NCI-H187 treated with DMSO at 0.1 percent for 48 hours (cell line): ENCODE data around the gene ZNF267.
"Not testable (repeated sequence)": the region's sequence is repeated elsewhere in the genome, so short reads cannot be mapped to it uniquely, and the experiment has no call there.

ENCODE experiments used
- DNase-seq: peaks from one replicate; lab custom pipeline; 2025; lab: John Stamatoyannopoulos, UW

ZNF267 gene

DNA sequence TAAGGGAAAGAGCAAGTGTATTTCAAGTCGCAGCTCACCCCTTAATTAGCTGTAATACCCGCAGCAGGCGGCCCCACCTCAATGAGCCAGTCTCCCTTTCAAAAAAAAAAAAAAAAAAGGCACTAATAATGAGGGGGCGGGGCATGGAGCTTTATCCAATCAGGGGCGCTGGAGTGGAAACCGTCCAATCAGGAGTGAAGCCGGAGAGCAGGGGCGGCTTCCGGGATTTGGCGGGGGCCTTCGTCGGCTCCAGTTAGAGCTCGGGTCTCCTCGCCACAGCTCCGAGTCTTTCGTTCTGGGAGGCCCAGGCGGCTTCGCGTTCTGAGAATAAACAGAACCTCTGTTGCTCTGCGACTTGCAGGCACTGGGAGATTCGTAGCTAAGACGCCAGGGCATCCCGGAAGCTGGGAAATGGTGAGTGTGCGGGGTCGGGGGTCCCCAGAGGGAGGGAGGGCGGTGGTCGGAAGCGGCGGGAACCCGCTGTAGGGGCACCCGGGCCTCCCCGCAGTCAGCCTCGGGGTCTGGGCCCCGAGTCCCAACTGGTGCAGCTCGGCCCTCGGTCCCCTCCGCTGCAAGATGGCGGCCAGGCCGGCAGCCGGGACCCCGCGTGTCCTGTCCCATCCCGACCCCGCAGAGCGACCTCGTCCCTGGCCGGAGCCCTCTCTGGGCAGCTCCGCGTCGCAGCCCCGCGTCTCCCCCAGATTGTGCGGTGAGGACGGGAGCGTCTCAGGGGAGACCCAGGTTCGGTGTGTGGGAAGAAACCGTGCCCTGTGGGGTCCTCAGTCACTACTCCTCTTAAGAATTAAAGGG, at the start of gene ZNF267:
Gene ZNF267 (plus strand): TSS at position 252 of the 810 bp plus-strand sequence. CDS start 160 bp downstream, at position 412.
- no peak for DNase-seq

DNA sequence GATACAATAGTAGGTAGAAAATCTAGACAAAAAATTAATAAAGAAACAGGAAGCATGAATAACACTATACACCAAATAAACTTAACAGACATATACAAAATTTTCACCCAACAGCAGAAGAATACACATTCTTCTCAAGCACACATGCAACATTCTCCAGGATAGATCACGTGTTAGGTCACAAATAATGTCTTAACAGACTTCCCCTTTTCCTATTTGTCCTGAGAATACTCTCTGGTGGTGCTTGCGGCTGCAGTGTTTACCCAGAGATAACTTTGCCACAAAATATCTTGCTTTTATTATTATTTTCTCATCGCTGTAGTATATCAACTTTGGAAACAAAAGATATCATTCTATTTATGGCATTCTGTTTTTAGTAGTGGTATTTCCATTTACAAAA, 40.6 kb upstream of the ZNF267 start:
- DNase-seq = no peak

DNA sequence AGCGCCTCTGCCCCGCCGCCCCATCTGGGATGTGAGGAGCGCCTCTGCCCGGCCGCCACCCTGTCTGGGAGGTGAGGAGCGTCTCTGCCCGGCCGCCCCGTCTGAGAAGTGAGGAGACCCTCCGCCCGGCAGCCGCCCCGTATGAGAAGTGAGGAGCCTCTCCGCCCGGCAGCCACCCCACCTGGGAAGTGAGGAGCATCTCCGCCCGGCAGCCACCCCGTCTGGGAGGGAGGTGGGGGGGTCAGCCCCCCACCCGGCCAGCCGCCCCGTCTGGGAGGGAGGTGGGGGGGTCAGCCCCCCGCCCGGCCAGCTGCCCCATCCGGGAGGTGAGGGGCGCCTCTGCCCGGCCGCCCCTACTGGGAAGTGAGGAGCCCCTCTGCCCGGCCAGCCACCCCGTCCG, 37.2 kb upstream of the ZNF267 start:
- DNase-seq = not testable (repeated sequence)

DNA sequence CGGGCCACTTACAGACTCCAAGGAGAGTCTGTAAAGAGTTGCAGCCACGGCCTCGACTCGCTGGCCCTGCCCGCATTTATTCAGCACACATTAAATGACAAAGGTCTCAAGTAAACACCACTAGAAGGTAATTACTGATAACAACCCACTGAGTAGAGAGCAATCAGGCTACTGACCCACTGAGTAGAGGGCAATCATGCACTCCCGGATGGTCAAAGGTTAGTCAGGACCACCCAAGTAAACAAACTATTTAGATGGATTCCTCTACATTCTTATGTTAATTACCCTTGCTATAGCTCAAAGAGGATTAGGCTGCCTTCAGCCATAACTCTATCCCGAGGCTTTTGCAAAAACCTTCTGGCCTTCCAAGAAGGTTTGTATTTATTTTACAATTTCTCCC, 30.7 kb upstream of the ZNF267 start:
- DNase-seq = no peak

DNA sequence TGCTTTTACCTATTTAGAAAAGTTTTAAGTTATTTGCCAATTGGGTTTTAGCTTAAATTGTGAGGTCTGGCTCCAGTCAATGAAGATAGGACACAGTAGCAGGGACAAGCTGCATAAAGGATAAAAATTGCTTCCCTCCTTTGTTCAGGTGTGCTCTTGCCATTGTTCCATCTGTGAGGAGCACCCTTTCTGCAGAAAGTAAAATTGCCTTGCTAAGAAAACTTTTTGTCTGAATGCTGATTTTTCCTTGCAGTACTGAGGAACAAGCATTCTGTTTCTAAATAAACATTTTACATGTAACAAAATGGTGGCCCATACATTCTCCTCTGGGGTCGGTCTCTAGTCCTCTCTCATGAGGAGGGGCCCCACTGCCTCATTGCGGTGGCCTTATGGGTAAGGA, 25.0 kb upstream of the ZNF267 start:
- DNase-seq = not testable (repeated sequence)

DNA sequence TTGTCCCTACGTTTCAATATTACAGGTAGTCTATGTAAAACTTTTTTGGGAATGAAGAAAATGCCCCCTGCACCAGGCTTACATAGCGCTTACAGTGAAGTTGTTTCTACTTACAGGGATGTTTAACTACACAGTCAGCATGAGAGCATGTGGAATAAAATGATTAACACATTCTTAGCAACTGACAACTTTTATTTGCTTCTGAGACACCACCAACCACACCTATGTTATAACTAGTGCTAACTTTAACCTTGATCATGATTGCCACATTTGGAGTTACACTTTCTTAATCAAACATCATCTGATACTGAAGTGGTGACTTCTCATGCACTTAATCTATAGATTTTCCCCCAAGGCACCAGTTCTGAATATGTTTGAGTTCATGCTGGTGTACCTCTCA, 20.3 kb upstream of the ZNF267 start:
- DNase-seq = no peak

DNA sequence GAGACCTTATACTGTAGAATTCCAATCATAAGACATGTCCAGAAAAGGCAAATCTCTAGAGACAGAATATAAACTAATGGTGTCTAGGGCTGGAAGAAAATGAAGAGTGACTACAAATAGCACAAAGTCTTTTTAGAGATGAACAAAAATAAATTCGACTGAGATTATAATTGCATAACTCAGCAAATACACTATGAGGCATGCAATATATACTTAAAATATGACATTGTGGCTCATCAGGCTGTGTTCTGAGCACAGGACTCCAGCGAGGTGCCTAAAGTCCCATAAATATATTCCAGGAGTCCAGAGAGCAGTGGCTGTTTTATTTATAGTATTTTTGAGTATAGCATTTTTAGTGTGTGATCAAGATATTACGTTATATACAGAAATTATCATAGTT, 13.1 kb upstream of the ZNF267 start:
- DNase-seq = no peak

DNA sequence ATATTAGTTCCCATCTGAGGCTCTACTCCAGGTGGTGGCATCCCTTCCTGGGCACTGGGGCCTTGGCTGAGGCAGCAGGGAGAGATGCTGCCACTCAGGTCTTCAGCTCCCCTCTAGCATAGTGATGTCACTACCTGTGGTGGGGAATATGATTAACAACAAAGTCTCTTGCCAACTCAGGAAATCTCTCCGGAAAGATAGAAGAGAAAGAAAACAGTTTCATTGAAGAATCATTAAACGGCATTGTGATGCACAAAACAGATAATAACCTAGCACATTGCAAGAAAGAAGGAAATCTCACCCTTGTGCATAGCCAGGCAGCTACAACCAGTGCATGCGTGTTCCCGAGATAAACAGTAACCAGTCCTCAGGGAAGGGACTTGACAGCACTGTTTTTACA, 12.2 kb upstream of the ZNF267 start:
- DNase-seq = no peak

DNA sequence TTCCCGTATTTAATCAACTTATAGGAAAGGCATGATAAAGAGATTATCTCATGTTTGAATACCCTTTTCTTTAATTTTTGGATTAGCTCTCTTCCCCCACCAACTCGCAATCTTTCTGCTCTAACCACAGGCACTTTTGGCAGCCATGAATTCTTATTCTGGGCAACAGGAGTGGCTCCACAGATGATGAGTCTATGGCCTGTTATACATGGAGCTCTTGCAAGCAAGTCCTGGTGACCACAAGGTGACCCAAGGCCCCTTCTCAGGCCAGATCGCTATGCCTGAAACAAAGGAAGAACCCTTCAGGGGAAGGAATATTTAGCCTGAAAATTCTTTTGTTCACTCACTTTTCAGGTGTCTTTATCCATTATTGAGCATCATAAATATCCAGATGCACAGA, 10.8 kb upstream of the ZNF267 start:
- DNase-seq = no peak

DNA sequence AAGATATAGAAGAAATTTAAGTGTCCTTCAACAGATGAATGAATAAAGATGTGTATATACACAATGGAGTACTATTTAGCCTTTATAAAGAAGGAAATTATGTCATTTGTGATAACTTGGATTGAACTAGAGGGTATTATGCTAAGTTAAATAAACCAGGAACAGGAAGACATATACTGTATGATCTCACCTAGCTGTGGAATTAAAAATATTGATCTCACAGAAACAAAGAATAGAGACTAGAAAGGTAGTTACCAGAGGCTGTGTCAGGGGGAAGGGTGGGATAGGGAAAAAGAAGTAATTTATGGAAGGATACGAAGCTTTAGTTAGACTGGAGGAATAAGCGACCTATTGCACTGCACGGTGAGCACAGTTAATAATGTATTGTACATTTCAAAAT, 5.4 kb upstream of the ZNF267 start:
- no peak for DNase-seq

DNA sequence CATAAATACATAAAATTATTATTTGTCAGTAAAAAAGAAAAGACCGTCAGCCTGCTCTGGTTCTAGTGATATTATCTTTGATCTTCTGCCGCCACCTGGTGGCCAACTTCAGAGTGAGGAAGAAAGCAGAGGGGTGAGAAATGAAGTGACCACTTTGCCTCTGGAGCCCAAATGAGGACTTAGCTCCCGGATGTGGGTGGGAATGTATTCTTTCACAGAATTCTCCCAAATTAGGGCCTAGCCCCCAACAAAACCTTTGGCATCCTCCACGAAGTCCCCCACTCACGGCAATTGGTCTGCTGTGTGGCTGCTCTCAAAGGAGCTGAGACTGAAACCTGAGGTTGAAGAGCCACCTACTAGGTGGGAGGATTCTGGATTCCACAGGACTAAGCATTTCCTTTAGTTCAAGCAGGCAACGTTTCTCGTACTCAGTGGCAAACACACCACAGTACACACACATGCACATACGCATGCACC, 4.9 kb upstream of the ZNF267 start:
- DNase-seq = no peak

DNA sequence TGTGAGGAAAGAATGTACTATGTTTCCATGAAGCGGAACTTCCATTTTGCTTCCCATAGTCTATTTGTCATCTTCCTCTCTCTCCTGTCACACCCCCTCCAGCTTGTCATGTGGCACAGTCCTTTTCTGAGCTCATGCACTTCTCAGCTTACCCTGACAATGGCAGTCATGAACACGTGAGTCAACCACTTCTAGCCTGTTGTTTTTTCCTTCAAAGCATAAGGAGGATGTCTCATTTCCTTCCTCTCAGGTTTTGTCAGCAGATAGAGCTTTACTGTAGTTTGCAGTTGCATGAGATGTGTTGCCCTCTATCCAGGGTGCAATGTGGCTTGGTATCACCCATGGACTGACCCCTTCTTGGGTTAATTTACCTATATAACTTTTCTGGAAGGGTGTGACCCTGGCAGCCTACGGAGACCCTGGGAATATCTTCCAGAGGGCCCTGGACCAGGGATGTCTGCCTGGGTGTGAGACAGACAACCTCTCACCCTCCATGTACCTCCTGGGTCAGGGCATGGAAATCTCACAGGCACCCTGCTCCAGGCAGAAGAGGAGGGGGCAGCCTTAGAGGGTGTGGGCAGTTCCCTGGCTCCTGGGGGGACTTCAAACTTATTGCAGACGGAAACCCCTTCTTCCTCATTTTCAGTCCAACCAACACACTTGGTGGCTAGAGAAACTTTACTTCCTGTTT, 4.0 kb upstream of the ZNF267 start:
- DNase-seq = no peak

DNA sequence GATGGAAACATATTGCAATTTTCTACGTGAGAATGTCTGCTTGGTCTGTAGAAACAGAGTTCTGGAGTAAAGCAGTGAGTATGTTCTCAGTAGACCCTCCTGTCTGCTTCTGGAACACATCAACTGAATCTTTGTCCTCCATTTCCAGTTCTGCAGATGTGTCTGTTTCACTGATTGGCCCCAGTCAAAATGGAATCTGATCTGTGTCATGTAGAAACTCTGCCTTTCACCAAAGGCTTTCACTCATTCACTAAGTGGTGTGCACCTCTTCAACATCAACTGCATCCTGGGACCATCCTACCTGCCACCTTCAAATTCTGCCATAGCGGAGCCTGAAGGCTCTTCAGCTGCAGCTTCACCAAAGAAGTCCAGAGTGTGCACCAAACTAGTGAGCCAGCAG, 2.8 kb upstream of the ZNF267 start:
- no peak for DNase-seq

DNA sequence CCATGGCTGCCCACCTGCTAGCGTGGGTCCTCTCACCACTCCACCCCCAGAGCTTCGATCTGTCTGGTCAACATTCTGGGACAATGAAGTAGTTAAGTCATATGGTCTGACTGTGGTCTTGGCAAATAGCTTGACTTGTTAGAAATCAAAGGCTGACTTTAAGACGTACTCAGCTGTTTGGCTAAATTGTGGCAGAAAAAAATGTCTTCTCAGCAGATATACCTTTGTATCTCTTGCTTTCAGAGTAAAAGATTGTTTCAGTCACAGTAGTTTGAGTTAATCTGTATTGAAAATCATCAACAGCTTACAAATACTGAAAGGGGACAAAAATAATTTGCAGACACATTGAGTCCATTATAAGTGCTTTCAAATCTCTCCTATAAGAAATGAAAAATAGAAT, 2.1 kb upstream of the ZNF267 start:
- DNase-seq = no peak

DNA sequence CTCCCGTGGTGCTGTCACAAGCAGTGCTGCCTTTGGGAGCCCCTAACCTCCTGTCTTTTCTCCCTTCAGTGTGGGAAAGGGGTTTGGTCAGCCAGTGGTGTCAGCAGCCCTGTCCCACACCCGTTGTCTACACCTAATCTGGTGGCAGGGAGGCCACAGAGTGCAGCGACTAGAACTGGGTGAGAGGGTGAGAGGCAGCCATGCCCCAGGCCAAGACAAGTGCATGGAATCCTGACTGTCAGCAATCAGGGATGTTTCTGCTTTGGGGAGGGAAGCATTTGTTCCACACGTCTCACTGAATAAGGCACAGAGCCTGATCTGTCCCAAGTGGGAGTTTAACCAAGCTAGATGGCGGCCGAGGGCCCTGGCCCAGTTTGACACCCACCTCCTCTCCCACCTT, 1.4 kb upstream of the ZNF267 start:
- DNase-seq = no peak

DNA sequence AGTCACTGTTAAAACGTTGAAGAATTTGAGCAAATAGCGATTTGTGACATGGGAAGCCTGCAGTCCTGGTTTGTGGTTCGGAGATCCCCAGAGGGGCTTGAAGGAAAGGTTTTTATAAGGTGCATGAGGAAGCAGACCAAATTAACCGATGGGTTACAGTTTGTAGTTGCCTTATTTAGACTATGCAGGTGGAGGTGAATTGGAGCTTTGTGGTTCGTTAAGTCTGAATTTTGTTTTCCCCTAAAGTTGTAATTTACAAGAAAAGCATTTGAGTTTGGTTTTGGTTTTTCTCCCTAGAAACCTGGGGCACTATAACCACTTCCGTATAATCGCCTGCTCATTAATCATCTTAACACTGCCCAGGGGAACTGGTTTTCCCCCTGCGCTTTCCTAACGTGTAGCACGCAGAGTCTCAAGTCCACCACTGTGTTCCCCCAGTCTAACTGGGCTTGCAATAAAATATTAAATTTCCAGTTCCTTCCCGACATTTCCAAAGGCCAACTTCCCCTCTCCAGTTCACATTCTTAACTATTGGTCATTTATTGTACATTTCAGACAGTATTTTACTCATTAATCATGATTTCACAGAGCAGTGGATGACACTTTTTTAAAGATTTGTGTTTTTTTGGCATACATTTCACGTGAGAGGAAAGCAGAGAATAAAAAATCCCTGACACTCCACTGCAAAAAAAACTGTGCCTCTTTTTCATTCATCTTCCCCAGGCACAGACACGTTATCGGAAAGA, 932 bp downstream of the ZNF267 start:
- no peak for DNase-seq

DNA sequence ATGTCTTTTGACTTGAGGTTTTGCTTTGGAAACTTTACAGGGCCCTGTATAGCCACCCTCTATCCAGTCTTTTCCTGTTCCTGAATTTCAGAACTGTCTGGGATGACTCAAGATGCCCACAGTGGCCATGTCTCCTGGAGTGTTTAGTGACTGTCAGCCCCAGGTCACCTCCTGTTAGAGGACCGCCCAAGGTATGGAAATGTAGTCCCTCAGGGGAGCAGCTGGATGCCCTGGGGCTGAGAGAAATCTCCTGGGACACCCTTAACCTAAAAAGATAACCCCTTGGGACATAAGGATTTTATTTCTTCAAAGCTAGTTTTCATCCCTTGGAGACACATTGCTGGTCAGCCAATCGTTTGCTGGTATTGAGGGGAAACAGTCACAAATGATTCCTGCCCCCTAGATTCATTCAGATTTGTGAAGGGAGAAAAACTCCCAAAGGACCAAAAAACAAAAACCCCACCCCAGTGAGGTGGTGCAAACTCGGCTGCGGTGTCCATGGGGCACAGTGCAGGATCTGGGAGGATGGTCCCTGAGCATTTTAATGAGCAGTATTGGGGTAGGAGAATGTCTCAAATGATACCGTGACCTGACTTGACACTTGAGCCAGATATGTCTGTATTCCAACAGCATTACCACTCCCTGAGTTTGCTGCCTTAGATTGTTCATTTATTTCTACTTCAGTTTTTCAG, 1.7 kb downstream of the ZNF267 start:
- DNase-seq = no peak

DNA sequence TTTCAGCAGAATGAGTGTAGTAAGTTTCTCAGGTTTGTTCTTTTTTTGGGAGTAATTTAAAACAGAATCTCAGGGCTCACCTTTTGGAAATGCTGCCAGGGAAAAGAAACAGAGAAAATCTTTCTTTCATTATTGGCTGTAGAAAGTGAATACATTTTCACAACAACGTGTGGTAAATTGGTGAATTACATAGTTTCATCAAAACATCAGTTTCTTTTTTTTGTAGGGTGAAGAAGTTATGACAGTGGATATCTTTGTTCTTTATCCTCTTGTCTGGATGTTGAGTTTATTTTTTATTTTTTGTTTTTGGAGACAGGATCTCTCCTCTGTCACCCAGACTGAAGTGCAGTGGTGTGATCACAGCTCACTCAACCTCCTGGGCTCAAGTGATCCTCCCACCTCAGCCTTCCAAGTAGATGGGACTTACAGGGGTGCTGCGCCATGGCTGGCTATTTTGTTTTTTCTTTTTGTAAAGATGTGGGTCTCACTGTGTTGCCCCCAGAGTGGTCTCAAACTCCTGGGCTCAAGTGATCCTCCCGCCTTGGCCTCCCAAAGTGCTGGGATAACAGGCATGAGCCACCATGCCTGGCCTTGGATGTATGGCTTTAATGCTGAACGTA, 2.4 kb downstream of the ZNF267 start:
- DNase-seq = no peak

DNA sequence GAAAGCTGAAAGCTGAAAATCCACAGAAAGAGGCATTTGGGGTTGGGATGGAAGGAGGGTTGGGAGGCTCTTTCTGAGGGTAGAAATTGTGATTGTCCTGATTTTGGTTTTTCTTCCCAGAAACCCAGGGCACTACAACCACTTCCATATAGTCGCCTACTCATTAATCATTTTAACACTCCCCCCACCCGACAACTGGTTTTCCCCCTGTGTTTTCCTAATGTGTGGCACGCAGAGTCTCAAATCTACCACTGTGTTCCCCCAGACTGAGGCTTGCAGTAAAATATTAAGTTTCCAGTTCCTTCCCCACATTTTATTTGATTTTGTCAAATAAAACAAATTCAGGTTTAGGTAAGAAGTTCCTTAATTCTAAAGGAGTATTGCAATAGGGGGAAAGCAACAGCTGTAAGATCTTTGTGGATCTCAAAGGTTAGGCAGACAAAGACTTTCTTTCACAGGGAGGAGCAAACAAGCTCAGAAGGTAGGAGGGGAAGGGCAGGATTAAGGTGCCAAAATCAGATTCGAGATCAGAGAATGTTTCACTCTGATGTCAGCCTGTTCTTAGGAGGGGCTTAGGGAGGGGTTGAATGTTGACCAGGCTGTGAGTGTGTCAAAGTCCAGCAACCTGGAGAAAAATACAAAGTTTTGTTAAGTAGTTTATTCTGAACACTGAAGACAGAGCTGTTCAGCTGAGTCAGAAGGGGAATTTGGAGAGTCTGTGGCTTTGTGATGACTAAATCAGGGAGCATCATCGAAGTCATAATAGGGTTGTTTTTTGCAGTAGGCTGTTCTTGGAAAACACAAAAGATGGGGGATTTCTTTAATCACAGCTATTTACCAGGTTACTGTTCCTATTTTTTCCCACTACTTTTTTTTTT, 3.6 kb downstream of the ZNF267 start:
- no peak for DNase-seq

DNA sequence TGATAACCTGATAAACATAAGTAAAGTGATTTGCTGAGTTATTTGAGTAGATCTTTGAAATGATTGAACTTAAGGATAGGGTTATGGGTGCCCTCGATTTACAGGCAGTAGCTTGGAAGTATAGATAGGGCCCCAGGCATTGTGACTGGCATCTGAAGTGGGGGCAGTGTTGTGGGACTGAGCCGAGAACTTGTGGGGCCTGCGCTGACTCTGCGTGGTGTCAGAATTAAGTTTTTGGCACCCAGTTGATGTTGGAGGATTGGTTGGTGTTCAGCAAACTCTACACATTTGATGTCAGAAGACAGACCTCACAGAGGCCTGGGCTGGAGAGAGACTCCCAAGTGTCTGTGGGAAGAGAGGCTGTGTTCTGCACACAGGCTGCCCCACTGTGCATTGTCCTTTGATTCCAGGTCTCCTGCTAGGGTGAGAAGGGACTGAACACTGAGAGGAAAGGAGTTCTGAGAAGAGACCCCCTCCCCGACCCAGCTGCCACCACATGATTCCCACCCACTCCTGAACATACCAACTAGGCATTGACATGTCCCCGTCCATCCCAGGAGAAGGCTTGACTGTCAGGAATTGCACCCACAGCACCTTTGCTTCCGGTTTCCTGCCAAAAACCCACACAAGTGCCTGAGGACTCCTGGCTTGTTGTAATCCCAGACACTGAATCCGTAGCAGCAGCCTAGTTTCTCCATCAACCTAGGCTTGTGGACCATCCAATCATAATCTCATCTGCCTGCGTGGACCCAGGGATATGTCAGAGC, 4.5 kb downstream of the ZNF267 start:
- DNase-seq = no peak
